K562 (cell line): ENCODE results near the gene MAP3K2. TPM values are rescaled to one million over a fixed set of nuclear protein-coding genes. Genes with fewer than 3 reads are reported as not detected.

Experiments
- ATAC-seq: fragments of 200-7000 bp; cut with Tn5 transposase; 3 replicates; pipeline ENCODE4 v1.9.1; 2020; ENCODE audit warnings: moderate library complexity
- BruUV-seq: library from RNA; stranded (reverse); fragments of 400-500 nt; replicated peaks from 2 replicates; lab custom pipeline; 2021; lab: Mats Ljungman, UMichigan
- CTCF ChIA-PET: fragments of 300-600 bp; formaldehyde crosslinking; extraction: SDS; loops from one replicate; lab custom pipeline; 2021; ENCODE audit warnings: low intra/inter-chr PET ratio; lab: Yijun Ruan, JAX
- POLR2A ChIA-PET: fragments of 300-600, 350-650 bp; sonication (Branson Sonifier 250); formaldehyde crosslinking; extraction: SDS; loops from one replicate; lab custom pipeline; 2021; ENCODE audit warnings: antibody characterized with exemption, inconsistent platforms; lab: Yijun Ruan, JAX
- DNase-seq, 4 experiments: peaks; one replicate each; pipeline versions ENCODE4 v3.0.0 to v3.0.0-alpha.2; 2011 to 2018; ENCODE audit warnings: low spot score in 3 of 4, mixed read lengths in 3 of 4; ENCODE audit errors: extremely low read depth in 1 of 4
- FAIRE-seq: peaks from 2 replicates; lab custom pipeline; 2011; peaks lifted over from hg19 to GRCh38; lab: Jason Lieb, UNC
- H2AFZ ChIP-seq: 2 replicates; pipeline ENCODE4 v1.6.0; 2011; ENCODE audit warnings: low read depth, low read length, control low read depth, inconsistent platforms
- H3K27ac ChIP-seq: fragments of 200-600 bp; 3 replicates; pipeline ENCODE4 v1.8.0; 2011; ENCODE audit warnings: low read depth, mild to moderate bottlenecking, control low read depth, inconsistent platforms, low read length, moderate library complexity, mixed read lengths; ENCODE audit errors: extremely low read depth
- H3K27me3 ChIP-seq, 2 experiments: fragments of 300-600 bp in 1 of 2; 2 replicates in 1 of 2; 3 replicates in 1 of 2; pipeline versions ENCODE4 v1.6.0 to v1.8.0; 2011; ENCODE audit warnings: inconsistent platforms in 2 of 2, low read length in 2 of 2, mild to moderate bottlenecking in 1 of 2, mixed read lengths in 1 of 2, moderate library complexity in 1 of 2; ENCODE audit not compliant: control insufficient read depth in 2 of 2, insufficient read depth in 2 of 2
- H3K36me3 ChIP-seq: fragments of 300-600 bp; 3 replicates; pipeline ENCODE4 v1.8.0; 2011; ENCODE audit warnings: mild to moderate bottlenecking, low read length, inconsistent platforms; ENCODE audit not compliant: control insufficient read depth, insufficient read depth
- H3K4me1 ChIP-seq, 2 experiments: fragments of 200-600 bp in 1 of 2; replicated peaks in 1 of 2; 2 replicates in 1 of 2; 3 replicates in 1 of 2; pipeline versions ENCODE4 v1.5.1 to v1.8.0; 2011; ENCODE audit warnings: inconsistent platforms in 2 of 2, low read length in 2 of 2, mild to moderate bottlenecking in 1 of 2, mixed read lengths in 1 of 2, moderate library complexity in 1 of 2; ENCODE audit not compliant: control insufficient read depth in 2 of 2, insufficient read depth in 2 of 2
- H3K4me2 ChIP-seq: 2 replicates; pipeline ENCODE4 v1.6.1; 2011; ENCODE audit warnings: low read length, control low read depth, inconsistent platforms, mixed read lengths; ENCODE audit not compliant: insufficient read depth
- H3K4me3 ChIP-seq: fragments of 200-600 bp; sonication (generic), shearing (Covaris generic); 2 replicates; pipeline ENCODE4 v1.5.1; 2016; ENCODE audit warnings: control low read depth, inconsistent platforms
- H3K79me2 ChIP-seq: fragments of 200-600 bp; 3 replicates; pipeline ENCODE4 v1.8.0; 2011; ENCODE audit warnings: low read length, inconsistent platforms; ENCODE audit not compliant: control insufficient read depth, insufficient read depth
- H3K9ac ChIP-seq, 2 experiments: 2 replicates each; pipeline versions ENCODE4 v1.6.0 to v1.6.1; 2011; ENCODE audit warnings: low read depth in 2 of 2, low read length in 2 of 2, control low read depth in 1 of 2, inconsistent platforms in 1 of 2, mild to moderate bottlenecking in 1 of 2, mixed read lengths in 1 of 2; ENCODE audit not compliant: insufficient read depth in 1 of 2
- H3K9me1 ChIP-seq: one replicate; pipeline ENCODE4 v1.6.0; 2011; ENCODE audit warnings: inconsistent platforms, mild to moderate bottlenecking, low read length, moderate library complexity; ENCODE audit not compliant: control insufficient read depth, insufficient read depth
- H3K9me3 ChIP-seq: replicated peaks from 2 replicates; pipeline ENCODE4 v1.5.1; 2011; ENCODE audit warnings: low read depth, low read length, inconsistent platforms; ENCODE audit not compliant: control insufficient read depth, insufficient read depth
- H4K20me1 ChIP-seq: replicated peaks from 2 replicates; pipeline ENCODE4 v1.6.1; 2011; ENCODE audit warnings: low read length, inconsistent platforms, mixed read lengths; ENCODE audit not compliant: control insufficient read depth, insufficient read depth
- BACH1 ChIP-seq: fragments of 200-800 bp; sonication (Bioruptor generic); IDR thresholded peaks from 2 replicates; pipeline ENCODE4 v1.6.1; 2016; ENCODE audit warnings: missing genetic modification characterization, missing compliant biosample characterization
- CAMTA2 ChIP-seq: fragments of 250-450 bp; sonication (Bioruptor Pico); conservative IDR thresholded peaks from 2 replicates; pipeline ENCODE4 v1.5.1; 2022
- CEBPG ChIP-seq, 3 experiments: fragments of 200-800 bp in 1 of 3; sonication (Bioruptor generic) in 1 of 3; sonication (generic) in 1 of 3; formaldehyde crosslinking in 1 of 3; IDR thresholded peaks in 2 of 3; conservative IDR thresholded peaks in 1 of 3; 2 replicates each; pipeline versions ENCODE4 v1.6.1 to v1.8.0; 2016 to 2022; ENCODE audit warnings: missing compliant biosample characterization in 2 of 3, missing genetic modification characterization in 2 of 3, mild to moderate bottlenecking in 1 of 3, missing genetic modification reagents in 1 of 3
- CHCHD3 ChIP-seq: fragments of 250-450 bp; sonication (Bioruptor Pico); IDR thresholded peaks from 2 replicates; pipeline ENCODE4 v2.1.2; 2022; ENCODE audit warnings: mild to moderate bottlenecking
- ETS1 ChIP-seq: conservative IDR thresholded peaks from 2 replicates; pipeline ENCODE4 v1.6.1; 2011; ENCODE audit warnings: low read depth, mild to moderate bottlenecking, low read length; ENCODE audit not compliant: control insufficient read depth
- HMG20B ChIP-seq: fragments of 250-450 bp; sonication (Bioruptor Pico); IDR thresholded peaks from 2 replicates; pipeline ENCODE4 v1.5.0; 2021; ENCODE audit warnings: mild to moderate bottlenecking
- HNRNPK ChIP-seq: fragments of 200-400 bp; formaldehyde crosslinking; IDR thresholded peaks from one replicate; pipeline ENCODE4 v1.6.1; 2018; ENCODE audit warnings: mild to moderate bottlenecking, low read depth, low read length; ENCODE audit not compliant: poor library complexity, severe bottlenecking
- KLF1 ChIP-seq: fragments of 450-650 bp; IDR thresholded peaks from 2 replicates; pipeline ENCODE4 v1.6.1; 2016; ENCODE audit warnings: missing genetic modification characterization, missing compliant biosample characterization
- MCM7 ChIP-seq, 2 experiments: fragments of 450-650 bp; IDR thresholded peaks; 2 replicates each; pipeline ENCODE4 v1.6.1; 2016 to 2018
- PTBP1 ChIP-seq: fragments of 200-400 bp; formaldehyde crosslinking; IDR thresholded peaks from 2 replicates; pipeline ENCODE4 v1.6.1; 2017; ENCODE audit warnings: low read depth, low read length
- SREBF1 ChIP-seq: fragments of 150-350 bp; IDR thresholded peaks from 2 replicates; pipeline ENCODE4 v1.6.1; 2014; ENCODE audit warnings: antibody characterized with exemption, low read depth, low read length, borderline replicate concordance
- TCF15 ChIP-seq: fragments of 250-450 bp; sonication (Bioruptor Pico); IDR thresholded peaks from 2 replicates; pipeline ENCODE4 v1.8.0; 2022; ENCODE audit warnings: moderate library complexity, mild to moderate bottlenecking, inconsistent platforms
- UBTF ChIP-seq, 2 experiments: IDR thresholded peaks; 2 replicates each; pipeline ENCODE4 v1.6.1; 2012; ENCODE audit warnings: improper control_type of control experiment in 2 of 2, low read depth in 2 of 2, low read length in 2 of 2, borderline replicate concordance in 1 of 2
- ZNF766 ChIP-seq: fragments of 200-800 bp; sonication (Bioruptor generic); conservative IDR thresholded peaks from 2 replicates; pipeline ENCODE4 v1.6.1; 2016; ENCODE audit warnings: missing genetic modification characterization, missing compliant biosample characterization
- WGBS: fragments of 100-300 bp; shearing (Covaris generic); methylation state at CpG from one replicate; pipeline ENCODE4 v1.1.6; 2016; ENCODE audit warnings: low coverage, mixed read lengths; ENCODE audit not compliant: insufficient coverage; ENCODE audit errors: missing lambda C conversion rate; 5-methylcytosine and 5-hydroxymethylcytosine counted together
- in situ Hi-C: fragments of 300-500 bp; cut with MboI; formaldehyde crosslinking; loops from 4 replicates; pipeline ENCODE4 v1.15.0; 2018; ENCODE audit warnings: inconsistent platforms, mixed read lengths
- intact Hi-C: fragments of 100-400 bp; cut with micrococcal nuclease; formaldehyde crosslinking; loops from 2 replicates; pipeline ENCODE4 v1.14.2; 2022
- polyA plus RNA-seq, 8 experiments: library from polyadenylated mRNA; depleted of rRNA in 4 of 8; stranded (reverse) in 5 of 8; unstranded in 3 of 8; fragments of >200 nt; fragmentation: Nextera tagmentation in 2 of 8; fragmentation: Illumina TruSeq in 1 of 8; extraction: Ambion mirVana in 2 of 8; extraction: Trizol in 1 of 8; gene quantifications; 2 replicates each; pipeline versions ENCODE4 v1.2.1 to v1.2.3, GENCODE V29; 2011 to 2014; ENCODE audit warnings: inconsistent platforms in 1 of 8, missing spikeins in 1 of 8
- total RNA-seq, 7 experiments: library from RNA; depleted of rRNA in 6 of 7; stranded (reverse); fragments of >200 nt in 6 of 7; fragmentation: Illumina TruSeq in 2 of 7; extraction: Trizol in 2 of 7; gene quantifications; 2 replicates each; pipeline versions ENCODE4 v1.2.1 to v1.2.3, GENCODE V29; 2011 to 2021; ENCODE audit warnings: low replicate concordance in 1 of 7

Gene MAP3K2
- total and polyA plus RNA-seq, 9 of the 15 experiments (the other 6 are each of a cell fraction or from before 2014, with no cell fraction given): 1.2 to 14.2 (median 5.7) TPM

- WGBS: 67% methylated on average over 6 of the region's 6 CpGs
- no peak for FAIRE-seq
- no peak for ATAC-seq
- H3K9me1 ChIP-seq: no peaks in the 10 kb centered on the region
- no peaks in the 10 kb centered on the region for H3K4me1 ChIP-seq
- no peak overlapping the region for H3K27ac ChIP-seq
- no peak overlapping the region for H3K4me3 ChIP-seq
- H2AFZ ChIP-seq: no peak overlapping the region
- BruUV-seq: no TSS peak
- no peak for TF ChIP-seq PTBP1
- no peak for TF ChIP-seq HNRNPK
- TF ChIP-seq TCF15 (CRISPR knock-in tag): no peak
- TF ChIP-seq CHCHD3 (CRISPR knock-in tag): no peak
- no peak for TF ChIP-seq CEBPG (CRISPR knock-in tag; IDR thresholded peaks at IDR 0.05)
- no peak for TF ChIP-seq CEBPG (tag; conservative IDR thresholded peaks at IDR 0.05 in 1 of 2, IDR thresholded peaks at IDR 0.05 in 1 of 2)
- no peak for TF ChIP-seq MCM7 (IDR thresholded peaks at IDR 0.05)
- no peak for TF ChIP-seq ETS1
- TF ChIP-seq HMG20B (CRISPR knock-in tag): no peak
- no peak for TF ChIP-seq UBTF (IDR thresholded peaks at IDR 0.05; ENCODE audit: borderline replicate concordance in 1 of 2, low read depth in 2 of 2, low read length in 2 of 2)
- no peak for TF ChIP-seq CAMTA2 (CRISPR knock-in tag)
- no peak for TF ChIP-seq BACH1 (tag)
- no peak for TF ChIP-seq SREBF1
- no peak for TF ChIP-seq KLF1 (tag)
- no peak for TF ChIP-seq ZNF766
- no peaks in the 10 kb centered on the region for H3K27me3 ChIP-seq
- in situ Hi-C loops (no loop called here), intact Hi-C loops (loop anchor here (2.0 kb wide), 1 partner anchor 16 kb away; no protein-coding TSS in a partner anchor)
- no peak for DNase-seq
- POLR2A ChIA-PET: interaction anchor here (0.6 to 0.8 kb wide), 2 partner anchors 10 to 301 kb away, joined by 3 to 4 read pairs; no protein-coding TSS in a partner anchor
- no peaks in the 10 kb centered on the region for H4K20me1 ChIP-seq
- no peaks in the 10 kb centered on the region for H3K36me3 ChIP-seq
- H3K9ac ChIP-seq: no peak overlapping the region
- CTCF ChIA-PET: no interaction called here
- H3K4me2 ChIP-seq: no peak overlapping the region
- peaks cover 72% of the 10 kb centered on the region for H3K79me2 ChIP-seq
- H3K9me3 ChIP-seq: peaks cover 6% of the 10 kb centered on the region
These were observed 9.1 kb downstream of the MAP3K2 start for GRCh38 chr2:127378720-127379119.
